K562 (cell line): ENCODE measurements around the gene ESPL1. TPM values are rescaled to one million over a fixed set of nuclear protein-coding genes. Genes with fewer than 3 reads are reported as not detected.
A peak's percentile ranks its signal among the peaks of the same experiment; 100 is the strongest.

Experiments used
- ATAC-seq: fragments of 200-7000 bp; cut with Tn5 transposase; 3 replicates; pipeline ENCODE4 v1.9.1; 2020; ENCODE audit warnings: moderate library complexity
- BruUV-seq: library from RNA; stranded (reverse); fragments of 400-500 nt; replicated peaks from 2 replicates; lab custom pipeline; 2021; lab: Mats Ljungman, UMichigan
- CTCF ChIA-PET: fragments of 300-600 bp; formaldehyde crosslinking; extraction: SDS; loops from one replicate; lab custom pipeline; 2021; ENCODE audit warnings: low intra/inter-chr PET ratio; lab: Yijun Ruan, JAX
- POLR2A ChIA-PET: fragments of 300-600, 350-650 bp; sonication (Branson Sonifier 250); formaldehyde crosslinking; extraction: SDS; loops from one replicate; lab custom pipeline; 2021; ENCODE audit warnings: antibody characterized with exemption, inconsistent platforms; lab: Yijun Ruan, JAX
- DNase-seq, 4 experiments: peaks; one replicate each; pipeline versions ENCODE4 v3.0.0 to v3.0.0-alpha.2; 2011 to 2018; ENCODE audit warnings: low spot score in 3 of 4, mixed read lengths in 3 of 4; ENCODE audit errors: extremely low read depth in 1 of 4
- FAIRE-seq: peaks from 2 replicates; lab custom pipeline; 2011; peaks lifted over from hg19 to GRCh38; lab: Jason Lieb, UNC
- H2AFZ ChIP-seq: 2 replicates; pipeline ENCODE4 v1.6.0; 2011; ENCODE audit warnings: low read depth, low read length, control low read depth, inconsistent platforms
- H3K27ac ChIP-seq: fragments of 200-600 bp; 3 replicates; pipeline ENCODE4 v1.8.0; 2011; ENCODE audit warnings: low read depth, mild to moderate bottlenecking, control low read depth, inconsistent platforms, low read length, moderate library complexity, mixed read lengths; ENCODE audit errors: extremely low read depth
- H3K27me3 ChIP-seq, 2 experiments: fragments of 300-600 bp in 1 of 2; 2 replicates in 1 of 2; 3 replicates in 1 of 2; pipeline versions ENCODE4 v1.6.0 to v1.8.0; 2011; ENCODE audit warnings: inconsistent platforms in 2 of 2, low read length in 2 of 2, mild to moderate bottlenecking in 1 of 2, mixed read lengths in 1 of 2, moderate library complexity in 1 of 2; ENCODE audit not compliant: control insufficient read depth in 2 of 2, insufficient read depth in 2 of 2
- H3K36me3 ChIP-seq: fragments of 300-600 bp; 3 replicates; pipeline ENCODE4 v1.8.0; 2011; ENCODE audit warnings: mild to moderate bottlenecking, low read length, inconsistent platforms; ENCODE audit not compliant: control insufficient read depth, insufficient read depth
- H3K4me1 ChIP-seq, 2 experiments: fragments of 200-600 bp in 1 of 2; replicated peaks in 1 of 2; 2 replicates in 1 of 2; 3 replicates in 1 of 2; pipeline versions ENCODE4 v1.5.1 to v1.8.0; 2011; ENCODE audit warnings: inconsistent platforms in 2 of 2, low read length in 2 of 2, mild to moderate bottlenecking in 1 of 2, mixed read lengths in 1 of 2, moderate library complexity in 1 of 2; ENCODE audit not compliant: control insufficient read depth in 2 of 2, insufficient read depth in 2 of 2
- H3K4me2 ChIP-seq: 2 replicates; pipeline ENCODE4 v1.6.1; 2011; ENCODE audit warnings: low read length, control low read depth, inconsistent platforms, mixed read lengths; ENCODE audit not compliant: insufficient read depth
- H3K4me3 ChIP-seq: fragments of 200-600 bp; sonication (generic), shearing (Covaris generic); 2 replicates; pipeline ENCODE4 v1.5.1; 2016; ENCODE audit warnings: control low read depth, inconsistent platforms
- H3K79me2 ChIP-seq: fragments of 200-600 bp; 3 replicates; pipeline ENCODE4 v1.8.0; 2011; ENCODE audit warnings: low read length, inconsistent platforms; ENCODE audit not compliant: control insufficient read depth, insufficient read depth
- H3K9ac ChIP-seq, 2 experiments: 2 replicates each; pipeline versions ENCODE4 v1.6.0 to v1.6.1; 2011; ENCODE audit warnings: low read depth in 2 of 2, low read length in 2 of 2, control low read depth in 1 of 2, inconsistent platforms in 1 of 2, mild to moderate bottlenecking in 1 of 2, mixed read lengths in 1 of 2; ENCODE audit not compliant: insufficient read depth in 1 of 2
- H3K9me1 ChIP-seq: one replicate; pipeline ENCODE4 v1.6.0; 2011; ENCODE audit warnings: inconsistent platforms, mild to moderate bottlenecking, low read length, moderate library complexity; ENCODE audit not compliant: control insufficient read depth, insufficient read depth
- H3K9me3 ChIP-seq: replicated peaks from 2 replicates; pipeline ENCODE4 v1.5.1; 2011; ENCODE audit warnings: low read depth, low read length, inconsistent platforms; ENCODE audit not compliant: control insufficient read depth, insufficient read depth
- H4K20me1 ChIP-seq: replicated peaks from 2 replicates; pipeline ENCODE4 v1.6.1; 2011; ENCODE audit warnings: low read length, inconsistent platforms, mixed read lengths; ENCODE audit not compliant: control insufficient read depth, insufficient read depth
- C11orf30 ChIP-seq: fragments of 450-650 bp; IDR thresholded peaks from 2 replicates; pipeline ENCODE4 v1.6.1; 2016; ENCODE audit warnings: low read depth, mild to moderate bottlenecking
- CC2D1A ChIP-seq: fragments of 450-650 bp; IDR thresholded peaks from 2 replicates; pipeline ENCODE4 v1.6.1; 2017; ENCODE audit warnings: mild to moderate bottlenecking
- CHD7 ChIP-seq: fragments of 200-600 bp; sonication (generic); IDR thresholded peaks from one replicate; pipeline ENCODE4 v1.6.1; 2012; ENCODE audit warnings: mild to moderate bottlenecking, low read depth, low read length, inconsistent platforms
- CREM ChIP-seq: IDR thresholded peaks from 2 replicates; pipeline ENCODE4 v1.6.1; 2014; ENCODE audit warnings: antibody characterized with exemption, low read depth
- HMG20B ChIP-seq: fragments of 250-450 bp; sonication (Bioruptor Pico); IDR thresholded peaks from 2 replicates; pipeline ENCODE4 v1.5.0; 2021; ENCODE audit warnings: mild to moderate bottlenecking
- HNRNPL ChIP-seq: fragments of 200-400 bp; formaldehyde crosslinking; IDR thresholded peaks from 2 replicates; pipeline ENCODE4 v1.6.1; 2017; ENCODE audit warnings: low read depth, mild to moderate bottlenecking, low read length
- LARP7 ChIP-seq: fragments of 450-650 bp; IDR thresholded peaks from 2 replicates; pipeline ENCODE4 v1.6.1; 2016
- NFE2L1 ChIP-seq: fragments of 450-650 bp; IDR thresholded peaks from 2 replicates; pipeline ENCODE4 v1.6.1; 2016; ENCODE audit warnings: missing genetic modification characterization, low read depth, mild to moderate bottlenecking, missing compliant biosample characterization, moderate library complexity, borderline replicate concordance
- PRMT5 ChIP-seq: sonication (generic); formaldehyde crosslinking; IDR thresholded peaks from 2 replicates; pipeline ENCODE4 v1.5.0; 2020; ENCODE audit warnings: missing genetic modification reagents
- SUPT5H ChIP-seq: fragments of 450-650 bp; IDR thresholded peaks from 2 replicates; pipeline ENCODE4 v1.6.1; 2016
- YBX1 ChIP-seq: fragments of 450-650 bp; IDR thresholded peaks from 2 replicates; pipeline ENCODE4 v1.7.1; 2016; ENCODE audit warnings: mild to moderate bottlenecking
- WGBS: fragments of 100-300 bp; shearing (Covaris generic); methylation state at CpG from one replicate; pipeline ENCODE4 v1.1.6; 2016; ENCODE audit warnings: low coverage, mixed read lengths; ENCODE audit not compliant: insufficient coverage; ENCODE audit errors: missing lambda C conversion rate; 5-methylcytosine and 5-hydroxymethylcytosine counted together
- in situ Hi-C: fragments of 300-500 bp; cut with MboI; formaldehyde crosslinking; loops from 4 replicates; pipeline ENCODE4 v1.15.0; 2018; ENCODE audit warnings: inconsistent platforms, mixed read lengths
- intact Hi-C: fragments of 100-400 bp; cut with micrococcal nuclease; formaldehyde crosslinking; loops from 2 replicates; pipeline ENCODE4 v1.14.2; 2022
- polyA plus RNA-seq, 8 experiments: library from polyadenylated mRNA; depleted of rRNA in 4 of 8; stranded (reverse) in 5 of 8; unstranded in 3 of 8; fragments of >200 nt; fragmentation: Nextera tagmentation in 2 of 8; fragmentation: Illumina TruSeq in 1 of 8; extraction: Ambion mirVana in 2 of 8; extraction: Trizol in 1 of 8; gene quantifications; 2 replicates each; pipeline versions ENCODE4 v1.2.1 to v1.2.3, GENCODE V29; 2011 to 2014; ENCODE audit warnings: inconsistent platforms in 1 of 8, missing spikeins in 1 of 8
- total RNA-seq, 7 experiments: library from RNA; depleted of rRNA in 6 of 7; stranded (reverse); fragments of >200 nt in 6 of 7; fragmentation: Illumina TruSeq in 2 of 7; extraction: Trizol in 2 of 7; gene quantifications; 2 replicates each; pipeline versions ENCODE4 v1.2.1 to v1.2.3, GENCODE V29; 2011 to 2021; ENCODE audit warnings: low replicate concordance in 1 of 7

Gene ESPL1
- total and polyA plus RNA-seq, 9 of the 15 experiments (the other 6 are each of a cell fraction or from before 2014, with no cell fraction given) = 1.2 to 55.0 (median 18.7) TPM

- H4K20me1 ChIP-seq = no peaks in the 10 kb centered on the region
- peak overlapping the region; percentile 71 for H3K27ac ChIP-seq
- H3K79me2 ChIP-seq = peaks cover 27% of the 10 kb centered on the region
- 0% methylated on average over 24 of the region's 51 CpGs for WGBS
- peak overlapping the region; percentile 81 to 98 for H3K9ac ChIP-seq
- H3K4me1 ChIP-seq = peaks cover 23 to 29% of the 10 kb centered on the region in 2 experiments; a peak in 4 of 5 replicates
- ChIA-PET POLR2A (interaction anchor here (0.7 to 3.0 kb wide), 7 partner anchors 9 to 60 kb away, joined by 3 to 9 read pairs (median 3); partner anchors contain the start of gene ESPL1), CTCF (interaction anchor here (1.7 kb wide), 1 partner anchor 38 kb away, joined by 10 read pairs; no protein-coding TSS in a partner anchor)
- H3K4me3 ChIP-seq = peak overlapping the region; percentile 96
- no peaks in the 10 kb centered on the region for H3K9me1 ChIP-seq
- DNase-seq = peak; percentile 85 to 94 (median 94)
- H3K36me3 ChIP-seq = peaks cover 19% of the 10 kb centered on the region; the same call in 2 of the 3 replicates
- peak; percentile 85 for FAIRE-seq
- in situ Hi-C loops (no loop called here), intact Hi-C loops (loop anchor here (1.0 kb wide), 3 partner anchors 30 to 38 kb away; no protein-coding TSS in a partner anchor)
- BruUV-seq = TSS peak; percentile 94
- H3K4me2 ChIP-seq = peak overlapping the region; percentile 97
- ATAC-seq = peak; percentile 91
- no peaks in the 10 kb centered on the region for H3K9me3 ChIP-seq
- peak overlapping the region; percentile 87 for H2AFZ ChIP-seq
- H3K27me3 ChIP-seq = no peaks in the 10 kb centered on the region
- 0 out of 2 replicates have a peak, but pooled peaks have one; percentile 8 for TF ChIP-seq CREM
- no peak for TF ChIP-seq LARP7
- TF ChIP-seq CC2D1A = no peak; the same call in 1 of the 2 replicates
- peak; percentile 97 for TF ChIP-seq C11orf30
- TF ChIP-seq YBX1 = no peak
- TF ChIP-seq PRMT5 (CRISPR knock-in tag) = no peak
- TF ChIP-seq HMG20B (CRISPR knock-in tag) = no peak
- no peak for TF ChIP-seq HNRNPL
- TF ChIP-seq CHD7 = no peak
- TF ChIP-seq NFE2L1 (tag) = no peak
- TF ChIP-seq SUPT5H = peak; percentile 76
Observed at GRCh38 chr12:53251477-53252348, 16.4 kb upstream of the ESPL1 start.
